Stimulated activated CD8-positive, alpha-beta memory T cell treated with anti-CD3 and anti-CD28 coated beads, Interleukin-2, amount 100 ng/mL, for 48 hours (primary cell): ENCODE measurements around the gene CHD6.

Experiments used
- DNase-seq, 2 donors: peaks; one replicate each; pipeline ENCODE4 v3.0.0-alpha.2; 2020; ENCODE audit warnings: low read depth in 2 of 2

Gene CHD6

GRCh38 chr20:41403604-41404003 lies 214.6 kb downstream of the CHD6 start:
- no peak for DNase-seq

- no peak for DNase-seq
Observed at GRCh38 chr20:41398408-41398807, 219.8 kb downstream of the CHD6 start.

- no peak for DNase-seq
Observed at GRCh38 chr20:41395667-41396664, 222.2 kb downstream of the CHD6 start.

GRCh38 chr20:41394931-41395666 lies 223.1 kb downstream of the CHD6 start:
- DNase-seq: no peak

- DNase-seq: no peak
Observed at GRCh38 chr20:41394081-41394480, 224.1 kb downstream of the CHD6 start.

- no peak for DNase-seq
Observed at GRCh38 chr20:41393705-41394066, 224.5 kb downstream of the CHD6 start.

GRCh38 chr20:41392871-41393704 lies 225.1 kb downstream of the CHD6 start:
- DNase-seq: no peak

GRCh38 chr20:41392295-41392694 lies 225.9 kb downstream of the CHD6 start:
- no peak for DNase-seq

- DNase-seq: no peak
Observed at GRCh38 chr20:41391587-41392001, 226.6 kb downstream of the CHD6 start.

GRCh38 chr20:41390889-41391288 lies 227.3 kb downstream of the CHD6 start:
- no peak for DNase-seq

GRCh38 chr20:41387444-41387851 lies 230.7 kb downstream of the CHD6 start:
- no peak for DNase-seq

- no peak for DNase-seq
Observed at GRCh38 chr20:41386502-41387427, 231.4 kb downstream of the CHD6 start.

GRCh38 chr20:41382791-41383305 lies 235.3 kb downstream of the CHD6 start:
- DNase-seq: no peak

GRCh38 chr20:41380551-41381193 lies 237.5 kb downstream of the CHD6 start:
- no peak for DNase-seq

- no peak for DNase-seq
Observed at GRCh38 chr20:41379551-41379950, 238.6 kb downstream of the CHD6 start.

GRCh38 chr20:41377275-41377674 lies 240.9 kb downstream of the CHD6 start:
- DNase-seq: no peak

- no peak for DNase-seq
Observed at GRCh38 chr20:41376349-41376748, 241.8 kb downstream of the CHD6 start.

- DNase-seq: no peak
Observed at GRCh38 chr20:41375846-41376245, 242.3 kb downstream of the CHD6 start.

GRCh38 chr20:41373931-41374920 lies 244.0 kb downstream of the CHD6 start:
- DNase-seq: no peak
